Activated CD8-positive, alpha-beta memory T cell treated with anti-CD3 and anti-CD28 coated beads for 48 hours (primary cell): ENCODE measurements around the gene ZFAND4.
"Not testable (repeated sequence)": the region's sequence is repeated elsewhere in the genome, so short reads cannot be mapped to it uniquely, and the experiment has no call there.

Experiments used
- DNase-seq, 3 experiments: peaks; one replicate each; pipeline ENCODE4 v3.0.0-alpha.2; 2020; ENCODE audit warnings: low read depth in 2 of 3, low spot score in 2 of 3

Gene ZFAND4

DNA sequence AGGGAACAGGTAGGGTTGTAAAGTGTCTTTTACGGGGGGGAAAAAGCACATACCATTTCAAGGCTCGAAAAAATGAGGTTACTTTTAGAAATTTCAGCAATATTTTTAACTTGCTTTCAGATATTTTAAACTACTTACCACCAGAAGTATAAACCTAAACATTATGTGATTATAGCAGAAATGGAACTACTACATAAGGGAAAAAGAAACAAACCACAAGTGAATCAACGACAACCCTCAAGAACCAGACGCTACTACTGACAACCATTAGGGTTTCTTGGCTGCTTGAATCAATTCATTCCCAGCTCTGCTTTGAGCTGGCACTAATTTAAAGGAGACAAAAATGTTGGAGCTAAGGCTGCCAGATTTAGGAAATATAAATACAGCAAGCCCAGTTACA is 80.1 kb downstream of the ZFAND4 start:
- no peak for DNase-seq

DNA sequence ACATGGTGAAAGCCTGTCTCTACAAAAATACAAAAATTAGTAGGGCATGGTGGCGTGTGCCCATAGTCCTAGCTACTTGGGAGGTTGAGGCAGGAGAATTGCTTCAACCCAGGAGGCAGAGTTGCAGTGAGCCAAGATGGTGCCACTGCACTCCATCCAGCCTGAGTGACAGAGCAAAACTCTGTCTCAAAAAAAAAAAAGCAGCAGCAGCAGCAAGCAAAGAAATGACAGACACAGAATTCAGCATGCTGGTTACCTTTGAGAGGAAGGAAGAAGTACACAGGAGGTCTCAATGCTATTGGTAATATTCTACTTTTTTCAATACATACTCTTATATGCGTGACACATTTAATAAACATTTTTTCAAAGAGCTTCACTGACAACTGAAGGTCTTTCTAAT is 81.3 kb downstream of the ZFAND4 start:
- no peak for DNase-seq

DNA sequence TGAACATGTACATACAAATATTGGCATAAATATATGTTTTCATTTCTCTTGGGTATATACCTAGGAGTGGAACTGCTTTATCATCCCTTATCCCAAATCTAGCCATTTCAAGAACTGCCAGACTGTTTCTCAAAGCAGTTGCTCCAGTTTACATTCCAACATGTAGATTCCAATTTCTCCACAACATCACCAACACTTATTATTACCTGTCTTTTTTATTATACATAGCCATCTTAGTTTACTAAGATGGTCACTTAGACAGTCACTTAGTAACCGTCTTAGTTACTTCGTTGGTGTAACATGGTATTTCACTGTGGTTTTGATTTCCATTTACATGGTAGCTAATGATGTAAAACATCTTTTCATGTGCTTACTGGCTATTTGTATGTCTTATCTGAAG is 82.7 kb downstream of the ZFAND4 start:
- no peak for DNase-seq

DNA sequence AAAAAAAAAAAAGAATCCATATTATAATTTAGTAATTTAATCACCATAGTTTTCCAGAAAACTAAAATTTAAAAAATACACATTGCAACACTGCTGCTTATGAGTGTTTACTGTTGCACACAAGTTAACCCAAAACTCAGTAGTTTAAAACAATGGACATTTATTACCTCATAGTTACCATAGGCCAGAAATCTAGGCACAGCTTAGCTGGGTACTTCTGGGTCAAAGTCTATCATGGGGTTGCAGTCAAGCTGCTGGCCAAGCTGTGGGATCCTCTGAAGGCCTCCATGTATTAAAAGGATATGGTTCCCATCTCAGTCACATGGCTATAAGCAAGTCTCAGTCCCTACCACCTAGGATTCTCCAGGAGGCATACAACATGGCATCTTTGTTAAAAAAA is 83.6 kb downstream of the ZFAND4 start:
- DNase-seq, result no peak

DNA sequence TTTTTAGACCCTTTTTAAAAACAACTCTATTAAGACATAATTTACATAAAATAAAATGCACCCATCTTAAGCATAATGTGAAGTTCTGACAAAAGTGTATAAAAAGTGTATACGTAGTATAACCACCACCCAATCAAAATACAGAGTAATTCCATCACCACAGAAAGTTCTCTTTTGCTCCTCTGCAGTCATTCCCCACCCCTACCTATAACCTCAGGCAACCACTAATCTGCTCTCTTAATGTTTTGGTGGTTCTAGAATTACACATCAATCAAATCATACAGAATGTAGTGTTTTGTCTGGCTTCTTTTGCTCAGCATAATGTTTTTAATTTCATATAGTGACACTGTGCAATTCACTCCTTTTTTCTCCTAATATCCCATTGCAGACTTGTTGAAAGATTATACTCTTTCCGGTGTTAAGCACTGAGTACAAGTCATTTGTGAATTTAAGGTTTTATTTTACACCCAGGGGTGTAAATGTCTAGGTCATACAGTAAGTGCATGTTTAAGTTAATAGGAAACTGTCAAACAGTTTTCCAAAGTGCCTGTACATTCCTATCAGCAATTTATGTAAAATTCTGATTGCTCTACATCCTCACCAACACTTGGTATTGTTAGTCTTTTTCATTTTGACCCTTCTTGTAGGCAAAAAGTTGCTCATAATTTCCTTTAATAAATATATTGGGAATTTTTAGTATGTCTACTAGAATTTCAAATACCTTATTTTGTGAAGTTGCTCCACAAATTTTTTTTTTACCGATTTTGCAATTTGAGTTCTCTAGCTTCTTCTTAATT is 86.3 kb downstream of the ZFAND4 start:
- DNase-seq, result no peak

GRCh38 chr10:45585131-45585530 is 87.4 kb downstream of the ZFAND4 start:
- DNase-seq, result no peak

DNA sequence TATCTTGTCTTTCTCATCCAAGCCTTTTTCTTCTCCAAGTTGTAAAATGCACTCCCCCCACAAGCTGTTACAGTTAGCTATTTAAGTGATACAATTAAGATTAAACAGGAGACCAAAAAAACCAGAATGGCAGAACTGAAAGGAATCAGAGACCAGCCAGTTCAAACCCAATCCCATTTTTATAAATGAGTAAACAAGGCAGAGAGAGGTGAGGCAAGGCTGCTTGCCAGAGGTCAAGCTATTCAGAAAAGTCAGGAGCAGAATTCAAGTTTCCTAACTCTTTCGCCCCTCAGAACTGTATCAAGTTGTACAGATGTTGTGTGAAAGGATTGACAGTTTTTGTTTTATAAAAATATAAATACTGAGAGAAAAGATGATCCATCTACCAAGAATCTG is 90.2 kb downstream of the ZFAND4 start:
- no peak for DNase-seq

DNA sequence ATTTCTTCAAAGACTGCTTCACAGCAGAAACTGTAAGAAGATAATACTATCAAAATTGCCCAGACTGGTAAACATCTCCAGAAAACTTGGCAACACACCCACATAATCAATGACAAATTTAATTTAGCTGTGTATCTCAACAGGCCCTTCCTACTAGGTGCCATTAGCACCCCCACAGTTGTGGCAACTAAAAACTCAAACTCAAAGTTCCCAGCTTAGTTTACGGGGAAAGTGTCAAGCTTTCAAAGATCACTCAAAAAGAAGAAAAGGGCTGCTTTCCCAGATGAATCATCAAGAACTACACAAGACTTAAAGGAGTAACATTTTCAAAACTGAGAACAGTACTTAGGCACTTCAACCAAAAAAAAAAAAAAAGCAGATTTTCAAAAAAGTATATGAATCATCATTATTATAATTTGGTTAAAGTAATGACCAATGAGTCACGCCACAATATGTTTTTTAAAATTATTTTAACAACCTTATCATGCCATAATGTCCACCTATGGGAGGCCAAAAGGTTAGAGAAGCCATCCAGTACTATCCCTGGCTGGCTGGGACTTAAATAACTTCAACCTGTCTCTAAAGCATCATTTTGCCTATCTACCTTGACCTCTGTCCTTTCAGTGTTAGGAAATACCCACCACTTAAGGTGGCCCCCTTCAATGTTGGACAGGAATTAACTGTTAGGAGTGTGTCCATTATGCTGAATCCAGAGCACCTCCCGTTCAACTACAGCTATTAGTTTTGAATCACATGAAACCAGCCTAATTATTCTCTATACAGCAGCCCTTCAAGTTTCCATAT is 90.8 kb downstream of the ZFAND4 start:
- DNase-seq, result no peak

DNA sequence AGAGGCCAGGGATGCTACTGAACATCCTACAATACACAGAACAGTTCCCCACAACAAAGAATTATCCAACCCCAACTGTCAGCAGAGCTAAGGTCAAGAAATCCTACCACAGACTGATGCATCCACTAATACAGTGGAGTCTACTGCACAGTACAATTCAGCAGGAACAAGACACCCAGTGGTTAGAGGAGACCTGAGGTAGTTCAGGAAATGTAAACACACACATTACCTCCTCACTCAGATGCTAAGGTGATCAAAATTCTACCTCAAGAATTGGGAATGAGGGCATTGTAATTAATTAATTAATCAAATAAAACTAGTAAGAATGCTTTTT is 91.4 kb downstream of the ZFAND4 start:
- no peak for DNase-seq

- no peak for DNase-seq
Observed at GRCh38 chr10:45580371-45581215, 92.0 kb downstream of the ZFAND4 start.

DNA sequence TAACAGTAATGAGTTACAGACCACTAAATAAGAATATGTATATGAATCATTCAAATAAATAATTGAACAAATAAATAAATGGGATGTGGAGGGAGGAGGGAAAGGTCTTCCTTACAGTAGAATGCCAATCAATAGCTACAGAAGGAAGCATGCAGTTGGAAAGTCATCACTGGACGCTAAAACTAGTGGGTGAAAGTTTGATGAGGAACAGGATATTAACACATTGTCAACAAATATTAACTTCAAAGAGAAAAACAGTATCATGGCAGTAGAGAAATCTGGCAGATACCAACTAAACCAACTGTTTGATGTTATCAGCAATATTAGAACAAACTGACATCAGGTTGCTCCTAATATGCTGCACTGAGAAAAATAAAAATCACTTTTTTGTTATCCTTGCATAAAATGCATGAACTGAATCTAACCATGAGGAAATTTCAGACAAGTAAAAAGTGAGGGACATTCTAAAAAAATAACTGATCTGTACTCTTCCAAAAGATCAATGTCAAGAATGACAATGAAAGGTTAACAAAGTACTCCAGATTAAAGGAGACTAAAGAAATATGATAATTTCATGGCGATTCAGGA is 94.1 kb downstream of the ZFAND4 start:
- no peak for DNase-seq

DNA sequence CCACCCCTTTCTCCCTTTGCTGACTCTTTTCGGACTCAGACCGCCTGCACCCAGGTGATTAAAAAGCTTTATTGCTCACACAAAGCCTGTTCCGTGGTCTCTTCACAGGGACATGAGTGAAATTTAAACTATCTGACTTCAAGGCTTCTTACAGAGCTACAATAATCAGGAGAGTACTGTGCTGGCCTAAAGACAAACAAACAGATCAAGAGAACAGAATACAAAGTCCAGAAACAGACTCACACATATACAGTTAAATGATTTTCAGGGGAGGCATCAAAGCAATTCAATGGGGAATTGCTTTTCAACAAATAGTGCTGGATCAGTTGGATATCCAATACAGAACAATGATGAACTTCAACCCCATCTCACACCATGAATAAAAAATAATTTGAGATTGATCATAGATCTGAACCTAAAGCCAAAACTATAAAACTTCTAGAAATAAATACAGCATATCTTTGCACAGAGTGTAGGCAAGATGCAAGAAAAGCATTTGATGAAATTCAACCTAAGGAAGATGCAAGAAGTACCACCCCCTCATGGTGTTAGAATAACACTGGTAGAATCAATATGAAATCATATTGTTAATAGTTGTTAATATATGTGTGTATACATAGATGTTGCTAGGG is 96.5 kb downstream of the ZFAND4 start:
- no peak for DNase-seq

- DNase-seq, result not testable (repeated sequence)
Observed at GRCh38 chr10:45575032-45575761, 97.4 kb downstream of the ZFAND4 start.

DNA sequence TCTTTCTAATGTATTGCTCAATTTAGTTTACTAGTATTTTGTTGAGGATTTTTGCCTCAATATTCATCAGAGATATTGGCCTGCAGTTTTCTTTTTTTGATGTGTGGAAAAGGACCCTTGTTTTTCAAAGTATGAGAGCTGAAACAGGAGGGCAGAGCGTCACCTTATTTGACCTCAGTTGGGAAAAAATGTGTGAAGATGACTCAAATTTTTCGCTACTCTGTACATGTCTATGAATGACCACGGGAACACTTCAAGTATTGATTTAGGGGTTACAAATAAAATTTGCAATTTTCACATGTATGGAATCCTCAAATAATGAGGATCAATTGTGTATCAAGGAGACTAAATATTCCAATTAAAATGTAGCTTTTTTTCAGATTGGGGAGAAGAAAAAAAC is 103.1 kb downstream of the ZFAND4 start:
- DNase-seq, result no peak

DNA sequence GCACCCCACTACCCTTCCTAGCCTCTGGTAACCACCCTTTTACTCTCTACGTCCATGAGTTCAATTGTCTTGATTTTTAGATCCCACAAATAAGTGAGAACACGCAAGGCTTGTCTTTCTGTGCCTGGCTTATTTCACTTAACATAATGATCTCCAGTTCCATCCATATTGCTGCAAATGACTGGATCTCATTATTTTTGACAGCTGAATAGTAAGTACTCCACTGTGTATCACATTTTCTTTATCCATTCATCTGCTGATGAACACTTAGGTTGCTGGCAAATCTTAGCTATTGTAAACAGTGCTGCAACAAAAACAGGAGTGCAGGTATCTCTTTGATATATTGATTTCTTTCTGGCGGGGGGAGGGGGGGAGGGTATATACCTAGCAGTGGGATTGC is 106.2 kb downstream of the ZFAND4 start:
- DNase-seq, result no peak
